H1 (cell line): Measurements from ENCODE around the gene CTSW. TPM values are rescaled to one million over a fixed set of nuclear protein-coding genes. Genes with fewer than 3 reads are reported as not detected.

Experiments
- CTCF ChIA-PET: fragments of 300-600 bp; sonication (Branson Sonifier 250); formaldehyde crosslinking; loops from one replicate; lab custom pipeline; 2021; ENCODE audit not compliant: partially characterized antibody; lab: Charles Lee
- POLR2A ChIA-PET: fragments of 300-600 bp; sonication (Branson Sonifier 250); formaldehyde crosslinking; loops from one replicate; lab custom pipeline; 2021; ENCODE audit warnings: inconsistent platforms; ENCODE audit not compliant: partially characterized antibody; lab: Charles Lee
- DNase-seq, 2 experiments: peaks; one replicate each; pipeline versions ENCODE4 v3.0.0 to v3.0.0-alpha.2; 2010 to 2022; ENCODE audit warnings: low spot score in 2 of 2, low read depth in 1 of 2, mixed read lengths in 1 of 2
- FAIRE-seq: peaks from 2 replicates; lab custom pipeline; 2011; peaks lifted over from hg19 to GRCh38; lab: Jason Lieb, UNC
- H2AFZ ChIP-seq: 2 replicates; pipeline ENCODE4 v1.8.1; 2012; ENCODE audit warnings: low read length, inconsistent platforms
- H2AK5ac ChIP-seq: 2 replicates; pipeline ENCODE4 v1.6.1; 2013; ENCODE audit warnings: low read depth, low read length
- H2BK120ac ChIP-seq: replicated peaks from 2 replicates; pipeline ENCODE3; 2013; ENCODE audit warnings: low read depth, low read length, inconsistent platforms
- H2BK12ac ChIP-seq: 2 replicates; pipeline ENCODE4 v1.6.1; 2013; ENCODE audit warnings: low read depth, low read length
- H2BK15ac ChIP-seq: 2 replicates; pipeline ENCODE4 v1.6.1; 2013; ENCODE audit warnings: low read length
- H2BK20ac ChIP-seq: 2 replicates; pipeline ENCODE4 v1.6.1; 2013; ENCODE audit warnings: low read length
- H2BK5ac ChIP-seq: 2 replicates; pipeline ENCODE4 v1.6.1; 2013; ENCODE audit warnings: low read depth, low read length
- H3K14ac ChIP-seq: 2 replicates; pipeline ENCODE4 v1.6.1; 2013; ENCODE audit warnings: inconsistent platforms; ENCODE audit not compliant: insufficient read length
- H3K18ac ChIP-seq: 2 replicates; pipeline ENCODE4 v1.6.1; 2013; ENCODE audit warnings: low read length; ENCODE audit errors: extremely low read depth
- H3K23ac ChIP-seq: 2 replicates; pipeline ENCODE4 v1.6.1; 2013; ENCODE audit warnings: inconsistent platforms; ENCODE audit not compliant: insufficient read length
- H3K23me2 ChIP-seq: 2 replicates; pipeline ENCODE4 v1.6.1; 2013; ENCODE audit warnings: low read depth, low read length
- H3K27ac ChIP-seq: 2 replicates; pipeline ENCODE4 v1.6.1; 2011; ENCODE audit warnings: low read depth, low read length, inconsistent platforms
- H3K27me3 ChIP-seq, 4 experiments: replicated peaks in 1 of 4; 1 replicate in 1 of 4; 2 replicates in 3 of 4; pipeline versions ENCODE4 v1.6.1 to v1.8.1; 2011 to 2013; ENCODE audit warnings: low read length in 3 of 4, mild to moderate bottlenecking in 3 of 4, inconsistent platforms in 2 of 4, mixed read lengths in 2 of 4, moderate library complexity in 1 of 4; ENCODE audit not compliant: control insufficient read depth in 3 of 4, insufficient read depth in 3 of 4; ENCODE audit errors: extremely low read depth in 1 of 4
- H3K36me3 ChIP-seq, 4 experiments: 2 replicates each; pipeline versions ENCODE4 v1.6.1 to v1.8.1; 2011 to 2013; ENCODE audit warnings: mild to moderate bottlenecking in 4 of 4, low read length in 3 of 4, moderate library complexity in 2 of 4, control low read depth in 1 of 4, inconsistent platforms in 1 of 4; ENCODE audit not compliant: insufficient read depth in 4 of 4, control insufficient read depth in 2 of 4
- H3K4ac ChIP-seq: replicated peaks from 2 replicates; pipeline ENCODE3; 2013; ENCODE audit warnings: low read length, low read depth, mixed read lengths, inconsistent platforms; ENCODE audit not compliant: insufficient read length
- H3K4me1 ChIP-seq, 4 experiments: replicated peaks in 1 of 4; 1 replicate in 1 of 4; 2 replicates in 3 of 4; pipeline versions ENCODE4 v1.6.1 to v1.8.1; 2011 to 2013; ENCODE audit warnings: low read length in 3 of 4, inconsistent platforms in 2 of 4, mixed read lengths in 1 of 4; ENCODE audit not compliant: insufficient read depth in 4 of 4, control insufficient read depth in 3 of 4
- H3K4me2 ChIP-seq, 2 experiments: 2 replicates each; pipeline versions ENCODE4 v1.6.1 to v1.8.1; 2011 to 2013; ENCODE audit warnings: low read depth in 2 of 2, low read length in 2 of 2, control low read depth in 1 of 2, inconsistent platforms in 1 of 2, mild to moderate bottlenecking in 1 of 2; ENCODE audit not compliant: insufficient read depth in 1 of 2
- H3K4me3 ChIP-seq, 4 experiments: fragments of 200-600, 300-600 bp in 1 of 4; sonication (generic), shearing (Covaris generic), sonication (Bioruptor Twin) in 1 of 4; 2 replicates each; pipeline versions ENCODE4 v1.5.1 to v1.8.1; 2011 to 2016; ENCODE audit warnings: low read length in 4 of 4, low read depth in 3 of 4, control low read depth in 2 of 4, inconsistent platforms in 2 of 4, mild to moderate bottlenecking in 2 of 4, mixed read lengths in 1 of 4, moderate library complexity in 1 of 4; ENCODE audit not compliant: insufficient read depth in 2 of 4; ENCODE audit errors: extremely low read depth in 1 of 4
- H3K56ac ChIP-seq: replicated peaks from 2 replicates; pipeline ENCODE3; 2013; ENCODE audit warnings: low read depth, mild to moderate bottlenecking, mixed read lengths, low read length, inconsistent platforms; ENCODE audit not compliant: insufficient read length
- H3K79me1 ChIP-seq: 2 replicates; pipeline ENCODE4 v1.6.1; 2013; ENCODE audit warnings: low read depth, low read length, control low read depth
- H3K79me2 ChIP-seq, 2 experiments: 2 replicates each; pipeline versions ENCODE4 v1.6.1 to v1.8.1; 2012 to 2013; ENCODE audit warnings: low read length in 2 of 2, mild to moderate bottlenecking in 2 of 2, inconsistent platforms in 1 of 2; ENCODE audit not compliant: insufficient read depth in 2 of 2, control insufficient read depth in 1 of 2
- H3K9ac ChIP-seq, 4 experiments: replicated peaks in 1 of 4; 1 replicate in 1 of 4; 2 replicates in 3 of 4; pipeline versions ENCODE4 v1.6.1 to v1.8.1; 2011 to 2013; ENCODE audit warnings: low read depth in 3 of 4, low read length in 3 of 4, control low read depth in 2 of 4, mild to moderate bottlenecking in 2 of 4, moderate library complexity in 2 of 4, inconsistent platforms in 1 of 4; ENCODE audit errors: extremely low read depth in 1 of 4
- H3K9me3 ChIP-seq, 2 experiments: 2 replicates each; pipeline versions ENCODE4 v1.6.1 to v1.8.1; 2012 to 2013; ENCODE audit warnings: mild to moderate bottlenecking in 2 of 2, moderate library complexity in 2 of 2, control low read depth in 1 of 2, inconsistent platforms in 1 of 2, low read depth in 1 of 2, low read length in 1 of 2, mixed read lengths in 1 of 2; ENCODE audit not compliant: insufficient read depth in 2 of 2
- H4K20me1 ChIP-seq, 2 experiments: replicated peaks in 1 of 2; 2 replicates each; pipeline versions ENCODE3 to v1.8.1; 2011 to 2013; ENCODE audit warnings: inconsistent platforms in 2 of 2, low read length in 2 of 2, mild to moderate bottlenecking in 1 of 2; ENCODE audit not compliant: insufficient read depth in 2 of 2, control insufficient read depth in 1 of 2
- H4K5ac ChIP-seq: 2 replicates; pipeline ENCODE4 v1.6.1; 2013; ENCODE audit warnings: low read length, low read depth, mixed read lengths, inconsistent platforms; ENCODE audit not compliant: insufficient read length
- H4K8ac ChIP-seq: 2 replicates; pipeline ENCODE4 v1.8.0; 2013; ENCODE audit warnings: mild to moderate bottlenecking, moderate library complexity, low read length, inconsistent platforms; ENCODE audit not compliant: insufficient read depth; ENCODE audit errors: extremely low read depth
- H4K91ac ChIP-seq: replicated peaks from 2 replicates; pipeline ENCODE3; 2013; ENCODE audit warnings: low read length, mixed read lengths, inconsistent platforms; ENCODE audit not compliant: insufficient read length
- CREB1 ChIP-seq: IDR thresholded peaks from 2 replicates; pipeline ENCODE4 v1.6.1; 2012; ENCODE audit warnings: inconsistent platforms
- TAF7 ChIP-seq: optimal IDR thresholded peaks from 2 replicates; pipeline ENCODE3; 2011; ENCODE audit warnings: low read depth, mild to moderate bottlenecking, inconsistent platforms, low read length, moderate library complexity, borderline replicate concordance
- WGBS, 2 experiments: shearing (Covaris generic) in 1 of 2; methylation state at CpG; one replicate each; pipeline versions ENCODE4 v1.1.6 to v1.1.7; 2013 to 2015; ENCODE audit warnings: low lambda C conversion rate in 2 of 2, mixed read lengths in 2 of 2, inconsistent platforms in 1 of 2, low coverage in 1 of 2, missing lambda C conversion rate in 1 of 2; ENCODE audit not compliant: insufficient replicate concordance in 2 of 2, insufficient coverage in 1 of 2, insufficient read length in 1 of 2; ENCODE audit errors: extremely low coverage in 1 of 2, missing lambda C conversion rate in 1 of 2; 5-methylcytosine and 5-hydroxymethylcytosine counted together
- polyA plus RNA-seq, 7 experiments: library from polyadenylated mRNA; depleted of rRNA in 3 of 7; stranded (reverse) in 5 of 7; unstranded in 2 of 7; fragments of >200 nt in 5 of 7; fragments of 200-250 nt in 2 of 7; gene quantifications; 1 replicate in 5 of 7; 2 replicates in 1 of 7; 4 replicates in 1 of 7; pipeline versions ENCODE4 v1.2.1 to v1.2.3, GENCODE V29; 2011 to 2013; ENCODE audit warnings: missing spikeins in 2 of 7, mixed read lengths in 2 of 7
- total RNA-seq: library from RNA; stranded (reverse); fragmentation: NEBNext Ultra II Directional; extraction: Animal tissue kit (Norgen Biotek cat#: 25700); gene quantifications from 2 replicates; pipeline ENCODE4 v1.2.1, GENCODE V29; 2021

CTSW gene
- total and polyA plus RNA-seq, 2 of the 8 experiments (the other 6 are each of a cell fraction or from before 2014, with no cell fraction given): not detected

DNA sequence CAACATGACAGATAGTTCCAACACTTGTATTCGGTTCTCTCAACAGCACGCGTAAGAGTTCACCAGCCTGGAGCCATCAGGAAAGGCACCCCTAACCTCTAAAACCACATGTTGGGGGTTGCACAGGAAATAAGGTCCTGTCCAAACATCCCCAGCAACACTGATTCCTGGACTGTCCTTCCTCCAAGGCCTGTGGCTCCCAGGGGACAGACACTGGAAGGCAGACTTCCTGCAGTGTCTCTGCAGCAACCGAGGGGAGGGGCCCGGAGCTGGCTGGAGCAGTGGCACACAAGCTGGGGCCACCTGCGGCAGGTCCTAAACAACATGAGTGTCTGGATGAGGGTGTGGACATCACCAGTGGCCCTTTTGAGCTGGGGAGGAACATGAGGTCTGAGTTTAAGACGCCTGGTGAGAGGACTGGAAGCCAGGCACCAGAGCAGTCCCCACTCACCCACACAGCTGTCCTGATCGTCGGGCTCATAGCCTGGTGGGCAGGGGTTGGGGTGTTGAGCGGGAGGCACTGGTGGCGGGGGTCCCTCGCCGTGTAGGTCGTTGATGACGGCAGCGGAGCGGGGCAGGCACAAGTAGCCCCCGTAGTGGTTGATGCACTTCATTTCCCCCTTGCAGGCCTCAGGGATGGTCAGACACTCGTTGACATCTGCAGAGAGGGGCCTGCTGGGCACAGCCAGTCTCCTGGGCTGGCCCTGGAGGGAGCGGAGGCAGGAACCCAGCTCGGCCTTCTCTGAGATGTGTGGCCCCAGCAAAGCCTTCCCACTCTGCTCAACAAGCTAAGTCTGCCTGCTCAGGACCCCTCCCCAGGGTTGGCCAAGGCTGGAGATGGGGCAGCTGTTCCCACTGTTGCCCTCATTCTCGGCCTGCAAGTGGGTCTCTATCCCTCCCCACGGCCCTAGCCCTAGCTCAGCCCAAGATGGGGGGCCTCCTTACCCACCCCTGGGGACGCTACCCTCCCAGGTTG, 8.6 kb upstream of the CTSW start:
- ChIA-PET CTCF (interaction anchor here (0.6 to 8.9 kb wide), 16 partner anchors 8 to 189 kb away, joined by 3 to 210 read pairs (median 3); partner anchors contain the start of genes CCDC85B, CFL1, CTSW and FIBP), POLR2A (interaction anchor here (0.8 to 39.7 kb wide), 3 partner anchors 4 to 47 kb away, joined by 3 to 1071 read pairs (median 1071); partner anchors contain the start of genes CCDC85B, CFL1, CTSW and EFEMP2)
- WGBS, 2 experiments: 90% methylated on average over 24 of the region's 24 CpGs; no CpG with 5 or more reads in 1 of the 2 experiments
- no peak overlapping the region for H2BK5ac ChIP-seq
- H3K4ac ChIP-seq: no peak overlapping the region
- peak overlapping the region; percentile 40; the same call in 1 of the 2 replicates for H2AK5ac ChIP-seq
- H3K79me1 ChIP-seq: no peaks in the 10 kb centered on the region; the same call in 1 of the 2 replicates
- no peak overlapping the region for H3K4me3 ChIP-seq
- no peak overlapping the region for H3K56ac ChIP-seq
- no peak overlapping the region for H3K23ac ChIP-seq
- DNase-seq (no peak), FAIRE-seq (no peak)
- peaks cover 0 to 10% (median 3%) of the 10 kb centered on the region in 4 experiments; a peak in 5 of 7 replicates for H3K4me1 ChIP-seq
- H3K4me2 ChIP-seq: no peak overlapping the region; a peak in 1 of 4 replicates
- no peak overlapping the region for H3K18ac ChIP-seq
- no peaks in the 10 kb centered on the region for H3K79me2 ChIP-seq
- H2BK12ac ChIP-seq: 0 out of 2 replicates have a peak overlapping the region, but pooled peaks have one; percentile 27
- no peak overlapping the region for H4K5ac ChIP-seq
- H3K36me3 ChIP-seq: no peaks in the 10 kb centered on the region
- no peaks in the 10 kb centered on the region for H3K9me3 ChIP-seq
- no peak overlapping the region for H3K27ac ChIP-seq
- H2BK15ac ChIP-seq: no peak overlapping the region
- peaks cover 9% of the 10 kb centered on the region; the same call in 1 of the 2 replicates for H3K23me2 ChIP-seq
- H2AFZ ChIP-seq: no peak overlapping the region
- H2BK120ac ChIP-seq: no peak overlapping the region
- no peak overlapping the region for H2BK20ac ChIP-seq
- peaks cover 0 to 32% (median 15%) of the 10 kb centered on the region in 4 experiments; a peak in 4 of 7 replicates for H3K27me3 ChIP-seq
- TF ChIP-seq TAF7 (no peak), CREB1 (no peak)
- H3K9ac ChIP-seq: no peak overlapping the region
- H4K91ac ChIP-seq: no peak overlapping the region
- peaks cover 0 to 2% of the 10 kb centered on the region in 2 experiments for H4K20me1 ChIP-seq
- H3K14ac ChIP-seq: no peak overlapping the region
- H4K8ac ChIP-seq: no peak overlapping the region
